HUES64 (cell line): ENCODE results near the gene YTHDF2.
A peak's percentile ranks its signal among the peaks of the same experiment; 100 is the strongest.
"Not testable (repeated sequence)": the region's sequence is repeated elsewhere in the genome, so short reads cannot be mapped to it uniquely, and the experiment has no call there.

Source experiments
- H3K27ac ChIP-seq: 2 replicates; pipeline ENCODE4 v1.7.0; 2013; ENCODE audit warnings: low read depth, low read length, inconsistent platforms
- H3K27me3 ChIP-seq: 2 replicates; pipeline ENCODE4 v1.6.1; 2013; ENCODE audit warnings: mild to moderate bottlenecking, low read length; ENCODE audit not compliant: insufficient read depth
- H3K36me3 ChIP-seq: 2 replicates; pipeline ENCODE4 v1.6.1; 2013; ENCODE audit warnings: mild to moderate bottlenecking, low read length; ENCODE audit not compliant: insufficient read depth
- H3K4me1 ChIP-seq: 2 replicates; pipeline ENCODE4 v1.6.1; 2013; ENCODE audit warnings: mild to moderate bottlenecking, low read length, moderate library complexity; ENCODE audit not compliant: insufficient read depth
- H3K4me3 ChIP-seq: 2 replicates; pipeline ENCODE4 v1.5.1; 2013; ENCODE audit warnings: mild to moderate bottlenecking, low read length, moderate library complexity
- H3K9ac ChIP-seq: 2 replicates; pipeline ENCODE4 v1.6.1; 2013; ENCODE audit warnings: mild to moderate bottlenecking, low read depth, low read length
- H3K9me3 ChIP-seq: 2 replicates; pipeline ENCODE4 v1.6.1; 2013; ENCODE audit warnings: low read depth, low read length; ENCODE audit not compliant: insufficient read depth
- WGBS: fragments of 150-250, 120-280 bp; methylation state at CpG from one replicate; pipeline ENCODE4 v1.1.7; 2013; ENCODE audit warnings: missing lambda C conversion rate; 5-methylcytosine and 5-hydroxymethylcytosine counted together

The YTHDF2 gene

DNA sequence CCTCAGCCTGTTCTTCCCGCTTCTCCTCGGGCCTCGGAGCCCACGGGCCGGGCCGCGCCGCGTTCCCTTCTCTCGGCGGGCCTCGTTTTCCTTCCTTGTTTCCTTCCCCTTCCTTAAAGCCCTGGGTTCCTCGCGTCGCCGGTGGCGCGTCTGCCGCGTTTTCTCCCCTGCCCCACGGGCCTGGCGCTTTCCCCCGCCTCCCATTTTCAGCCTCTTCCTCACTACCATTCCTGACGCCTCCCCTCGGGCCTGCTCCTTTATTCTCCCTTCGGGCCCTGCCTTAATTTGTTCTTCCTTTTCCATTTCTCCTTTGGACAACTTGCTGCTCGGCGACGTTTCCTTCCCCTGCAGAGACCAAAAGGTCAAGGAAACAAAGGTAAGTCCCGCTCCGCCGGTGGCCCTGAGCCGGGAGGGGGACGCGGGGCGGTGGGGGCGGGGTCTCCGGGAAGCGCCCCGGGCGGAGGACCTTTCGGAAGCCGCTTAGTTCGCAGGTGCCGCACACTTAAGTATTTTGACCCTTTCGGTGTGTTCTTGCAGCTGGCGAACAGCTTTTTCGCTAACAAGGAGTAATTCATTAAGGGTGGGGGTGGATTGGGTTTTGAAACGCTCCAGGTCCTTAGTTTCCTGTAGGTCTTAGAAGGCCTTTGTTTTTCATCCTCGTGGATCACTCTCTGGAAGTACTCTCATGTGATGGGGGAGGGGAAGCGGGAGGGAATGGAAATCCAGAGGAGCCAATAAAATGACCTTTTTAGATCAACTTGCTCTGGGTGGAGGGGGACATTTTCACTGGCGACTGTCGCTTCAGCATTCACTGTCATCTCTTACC lies 780 bp downstream of the YTHDF2 start:
- no peaks in the 10 kb centered on the region for H3K9me3 ChIP-seq
- peak overlapping the region; percentile 99 for H3K27ac ChIP-seq
- peak overlapping the region; percentile 98 for H3K4me3 ChIP-seq
- H3K4me1 ChIP-seq = peaks cover 30% of the 10 kb centered on the region
- under 1% methylated on average over 53 of the region's 53 CpGs for WGBS
- H3K36me3 ChIP-seq = peaks cover 47% of the 10 kb centered on the region
- H3K9ac ChIP-seq = peak overlapping the region; percentile 100
- no peaks in the 10 kb centered on the region for H3K27me3 ChIP-seq

DNA sequence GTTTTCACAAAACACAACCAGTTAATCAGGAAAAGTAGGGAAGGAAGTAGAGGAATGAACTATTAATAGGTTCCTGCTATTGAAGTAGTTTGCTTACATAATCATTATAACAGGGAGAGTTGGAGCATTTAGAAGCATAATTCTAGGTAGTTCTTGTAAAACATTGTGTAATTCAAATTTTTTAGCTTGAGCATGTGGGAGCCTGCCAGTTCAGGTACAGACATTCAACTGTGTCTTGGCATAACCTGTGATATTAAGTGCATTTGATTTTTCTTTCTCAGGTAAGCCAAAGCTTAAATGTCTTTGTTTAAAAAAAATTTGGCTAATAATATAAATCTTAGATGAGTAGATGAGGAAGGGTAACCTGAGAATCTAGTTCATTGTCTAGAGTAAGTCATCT lies 3.4 kb downstream of the YTHDF2 start:
- Histone ChIP-seq H3K36me3 (peaks cover 73% of the 10 kb centered on the region), H3K4me3 (peak overlapping the region; percentile 4; the same call in 1 of the 2 replicates)

DNA sequence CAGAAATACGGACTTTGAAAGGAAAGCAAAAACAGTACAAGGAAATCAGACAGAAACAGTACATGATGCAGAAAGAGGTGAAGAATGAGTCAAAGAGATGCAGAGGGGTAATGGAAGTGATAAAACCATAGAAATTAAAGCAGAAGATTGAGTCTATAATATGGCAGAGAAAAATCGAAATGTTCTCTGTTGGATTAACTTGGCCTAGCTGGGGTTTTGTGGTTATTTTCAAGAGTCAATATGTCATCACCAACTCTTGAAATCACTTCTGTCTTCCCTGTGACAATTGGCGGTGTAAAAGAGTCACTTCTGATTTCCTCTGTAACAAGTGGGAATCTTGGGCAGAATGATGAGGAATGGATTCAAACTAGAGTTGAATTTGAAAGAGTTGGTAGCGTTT lies 7.4 kb downstream of the YTHDF2 start:
- peak overlapping the region; percentile 8; the same call in 1 of the 2 replicates for H3K4me3 ChIP-seq
- H3K27ac ChIP-seq = no peak overlapping the region
- WGBS = 92% methylated on average over 4 of the region's 4 CpGs
- H3K4me1 ChIP-seq = peaks cover 27% of the 10 kb centered on the region
- no peaks in the 10 kb centered on the region for H3K9me3 ChIP-seq
- H3K27me3 ChIP-seq = no peaks in the 10 kb centered on the region
- peaks cover 94% of the 10 kb centered on the region for H3K36me3 ChIP-seq
- no peak overlapping the region for H3K9ac ChIP-seq

More for the DNA sequence above, 3.4 kb downstream of the YTHDF2 start:
- no peak overlapping the region for H3K9ac ChIP-seq
- peaks cover 38% of the 10 kb centered on the region for H3K4me1 ChIP-seq
- H3K27ac ChIP-seq = no peak overlapping the region
- H3K9me3 ChIP-seq = no peaks in the 10 kb centered on the region
- H3K27me3 ChIP-seq = no peaks in the 10 kb centered on the region

DNA sequence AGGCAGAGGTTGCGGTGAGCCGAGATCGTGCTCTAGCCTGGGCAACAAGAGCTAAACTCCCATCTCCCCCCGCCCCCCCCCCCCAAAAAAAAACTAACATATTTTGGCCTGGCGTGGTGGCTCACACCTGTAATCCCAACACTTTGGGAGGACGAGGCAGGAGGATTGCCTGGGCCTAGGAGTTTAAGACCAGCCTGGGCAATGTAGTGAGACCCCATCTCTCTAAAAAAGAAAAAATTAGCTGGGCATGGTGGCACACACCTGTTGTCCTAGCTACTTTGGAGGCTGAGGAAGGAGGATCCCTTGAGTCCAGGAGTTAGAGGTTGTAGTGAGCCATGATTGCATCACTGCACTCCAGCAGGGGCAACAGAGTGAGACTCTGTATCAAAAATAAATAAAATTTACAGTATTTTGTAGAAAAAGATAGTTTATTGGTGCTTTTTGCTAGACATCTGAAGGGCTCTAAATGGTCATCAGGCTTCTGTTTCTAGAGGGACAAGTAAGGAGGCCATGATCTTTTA lies 9.0 kb downstream of the YTHDF2 start:
- H3K27me3 ChIP-seq = no peaks in the 10 kb centered on the region
- no peaks in the 10 kb centered on the region for H3K9me3 ChIP-seq
- peaks cover 86% of the 10 kb centered on the region for H3K36me3 ChIP-seq
- no peak overlapping the region for H3K27ac ChIP-seq
- 94% methylated on average over 5 of the region's 6 CpGs for WGBS
- H3K9ac ChIP-seq = no peak overlapping the region
- no peak overlapping the region; the same call in 1 of the 2 replicates for H3K4me3 ChIP-seq
- peaks cover 22% of the 10 kb centered on the region for H3K4me1 ChIP-seq

DNA sequence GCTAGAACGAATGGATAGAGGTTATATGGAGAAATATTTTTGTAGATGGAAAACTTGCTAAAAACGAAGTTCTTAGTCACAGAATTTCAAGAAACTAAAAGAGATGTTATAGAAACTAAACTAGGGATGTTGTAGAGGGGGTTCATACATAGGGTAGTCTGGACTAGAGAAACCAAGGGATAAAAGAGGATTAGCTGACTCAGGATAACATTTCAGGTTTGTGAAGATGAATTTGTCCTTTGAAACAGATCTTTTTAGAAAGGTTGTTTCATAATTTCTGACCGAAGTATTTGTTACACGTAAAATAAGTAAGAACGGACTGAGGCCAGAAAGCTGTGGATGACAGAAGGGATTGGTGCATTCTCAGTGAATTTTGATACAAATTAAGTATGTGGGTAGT lies 13.6 kb downstream of the YTHDF2 start:
- Histone ChIP-seq H3K4me3 (no peak overlapping the region), H3K27ac (no peak overlapping the region), H3K9me3 (no peaks in the 10 kb centered on the region), H3K9ac (no peak overlapping the region), H3K36me3 (peaks cover 67% of the 10 kb centered on the region), H3K4me1 (peaks cover 16% of the 10 kb centered on the region), H3K27me3 (no peaks in the 10 kb centered on the region)
- 94% methylated on average over 5 of the region's 5 CpGs for WGBS

DNA sequence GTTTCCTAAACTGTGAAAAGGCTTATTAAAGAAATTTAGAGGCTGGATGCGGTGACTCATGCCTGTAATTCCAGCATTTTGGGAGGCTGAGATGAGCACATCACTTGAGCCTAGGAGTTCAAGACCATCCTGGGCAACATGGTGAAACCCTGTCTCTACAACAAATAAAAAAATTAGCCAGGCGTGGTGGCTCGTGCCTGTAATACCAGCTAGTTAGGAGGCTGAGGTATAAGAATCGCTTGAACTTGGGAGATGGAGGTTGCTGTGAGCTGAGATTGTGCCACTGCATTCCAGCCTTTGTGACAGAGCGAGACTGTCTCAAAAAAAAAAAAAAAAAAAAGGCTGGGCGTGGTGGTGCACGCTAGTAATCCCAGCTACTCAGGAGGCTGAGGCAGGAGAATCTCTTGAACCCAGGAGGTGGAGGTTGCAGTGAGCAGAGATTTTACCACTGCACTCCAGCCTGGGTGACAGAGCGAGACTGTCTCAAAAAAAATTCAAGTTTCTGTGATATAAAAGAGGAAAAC lies 14.1 kb downstream of the YTHDF2 start:
- WGBS = 94% methylated on average over 7 of the region's 8 CpGs
- not testable (repeated sequence) for H3K4me3 ChIP-seq, H3K27ac ChIP-seq, H3K9me3 ChIP-seq, H3K9ac ChIP-seq, H3K27me3 ChIP-seq
- Histone ChIP-seq H3K4me1 (peaks cover 21% of the 10 kb centered on the region), H3K36me3 (peaks cover 67% of the 10 kb centered on the region)

DNA sequence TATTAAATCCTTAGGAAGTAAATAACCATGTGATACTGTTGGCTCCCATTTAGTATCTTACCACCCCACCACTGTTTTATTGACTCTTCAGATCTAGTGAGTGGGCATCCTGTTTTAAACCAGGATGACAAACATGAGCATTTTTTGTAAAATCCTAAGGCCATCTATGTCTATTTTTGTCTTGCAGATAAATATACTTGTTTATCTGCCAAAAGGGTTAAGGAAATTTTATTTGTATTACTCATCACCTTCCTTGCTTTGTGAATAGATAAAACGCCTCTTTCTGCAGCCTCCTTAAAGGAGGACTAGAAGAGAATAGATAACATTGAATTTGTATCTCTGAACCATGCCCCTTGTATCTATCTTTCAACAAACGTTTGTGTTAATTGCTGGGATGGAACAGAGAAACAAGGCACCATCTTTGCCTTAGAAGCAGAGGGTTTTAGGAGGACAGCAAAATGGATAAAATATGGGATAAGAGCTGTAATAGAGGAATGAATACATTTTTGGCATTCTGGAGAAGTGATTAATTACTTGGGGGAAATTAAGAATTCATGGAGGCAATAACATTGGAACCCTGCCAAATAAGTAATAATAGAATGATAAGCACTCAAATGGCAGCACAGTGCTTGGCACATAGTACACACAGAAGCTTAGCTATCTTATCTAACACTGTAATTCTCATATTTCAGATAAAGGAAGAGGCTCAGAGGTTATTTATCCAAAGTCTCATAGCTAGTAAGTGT lies 14.7 kb downstream of the YTHDF2 start:
- WGBS = 67% methylated on average over 2 of the region's 2 CpGs
- Histone ChIP-seq H3K27ac (no peak overlapping the region), H3K27me3 (no peaks in the 10 kb centered on the region), H3K9me3 (no peaks in the 10 kb centered on the region), H3K4me1 (peaks cover 26% of the 10 kb centered on the region), H3K36me3 (peaks cover 67% of the 10 kb centered on the region), H3K4me3 (no peak overlapping the region), H3K9ac (no peak overlapping the region)

DNA sequence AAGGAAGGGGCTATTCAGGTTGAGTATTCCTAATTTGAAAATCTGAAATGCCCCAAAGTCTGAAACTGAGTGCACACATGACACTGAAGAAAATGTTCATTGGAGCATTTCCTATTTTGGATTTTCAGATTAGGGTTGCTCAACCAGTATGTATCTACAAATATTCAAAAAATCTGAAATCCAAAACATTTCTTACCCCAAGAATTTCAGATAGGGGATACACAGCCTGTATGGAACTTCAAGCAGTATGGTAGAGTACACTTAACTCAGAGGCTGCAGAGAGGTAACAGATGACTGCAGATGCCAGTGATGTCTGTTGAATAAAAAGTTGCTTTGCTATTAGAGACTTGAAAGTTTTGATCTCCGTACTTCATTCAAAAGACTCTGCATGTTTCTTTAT lies 19.0 kb downstream of the YTHDF2 start:
- 90% methylated on average over 1 of the region's 1 CpG for WGBS
- no peaks in the 10 kb centered on the region for H3K27me3 ChIP-seq
- peaks cover 77% of the 10 kb centered on the region for H3K36me3 ChIP-seq
- H3K4me1 ChIP-seq = peaks cover 20% of the 10 kb centered on the region
- no peaks in the 10 kb centered on the region for H3K9me3 ChIP-seq
- H3K4me3 ChIP-seq = no peak overlapping the region
- no peak overlapping the region for H3K27ac ChIP-seq
- H3K9ac ChIP-seq = no peak overlapping the region

DNA sequence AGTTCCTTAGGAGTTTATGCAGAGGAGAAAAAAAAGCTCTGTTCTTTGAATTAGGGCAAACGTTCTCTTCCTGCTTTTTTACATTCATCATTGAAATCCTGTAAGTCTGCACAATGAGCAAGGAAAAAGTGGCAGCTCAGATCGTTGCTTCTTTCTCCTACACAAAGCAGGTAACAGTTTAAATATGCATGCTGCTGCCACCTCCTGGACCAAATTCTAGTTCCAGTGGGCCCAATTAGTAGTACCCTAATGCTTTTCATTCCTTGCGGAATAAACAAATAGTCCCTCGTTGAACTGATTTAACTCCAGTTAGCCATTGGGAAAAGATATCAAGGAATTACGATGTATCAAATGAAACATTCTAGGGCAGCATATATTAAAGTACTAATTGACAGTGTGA lies 20.1 kb downstream of the YTHDF2 start:
- no peak overlapping the region for H3K9ac ChIP-seq
- peaks cover 16% of the 10 kb centered on the region for H3K4me1 ChIP-seq
- peaks cover 77% of the 10 kb centered on the region for H3K36me3 ChIP-seq

DNA sequence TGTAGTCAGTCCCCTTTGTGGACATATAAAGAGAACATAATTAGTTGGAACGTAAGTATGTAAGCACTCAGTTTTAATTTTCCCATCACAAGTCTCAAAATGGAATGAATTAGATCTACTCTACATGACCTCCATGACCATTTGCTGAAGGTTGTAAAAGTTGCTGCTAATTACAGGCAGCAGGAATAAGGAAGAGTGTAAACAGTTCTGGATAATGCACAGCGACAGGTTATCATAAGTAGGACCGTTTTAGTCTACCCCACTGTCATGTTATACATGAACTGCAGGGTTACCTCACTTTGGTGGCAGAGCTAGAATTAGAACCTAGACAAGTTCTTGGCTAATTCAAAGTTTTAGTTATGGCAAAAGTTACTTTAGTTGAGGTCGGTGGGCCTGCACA lies 21.7 kb downstream of the YTHDF2 start:
- Histone ChIP-seq H3K27ac (no peak overlapping the region), H3K4me3 (no peak overlapping the region), H3K9ac (no peak overlapping the region), H3K27me3 (no peaks in the 10 kb centered on the region), H3K4me1 (peaks cover 16% of the 10 kb centered on the region), H3K36me3 (peaks cover 76% of the 10 kb centered on the region), H3K9me3 (no peaks in the 10 kb centered on the region)
- WGBS = 96% methylated on average over 4 of the region's 4 CpGs

More for the DNA sequence above, 20.1 kb downstream of the YTHDF2 start:
- no peaks in the 10 kb centered on the region for H3K9me3 ChIP-seq
- no peak overlapping the region for H3K4me3 ChIP-seq
- H3K27ac ChIP-seq = no peak overlapping the region
- 69% methylated on average over 5 of the region's 5 CpGs for WGBS
- H3K27me3 ChIP-seq = no peaks in the 10 kb centered on the region

DNA sequence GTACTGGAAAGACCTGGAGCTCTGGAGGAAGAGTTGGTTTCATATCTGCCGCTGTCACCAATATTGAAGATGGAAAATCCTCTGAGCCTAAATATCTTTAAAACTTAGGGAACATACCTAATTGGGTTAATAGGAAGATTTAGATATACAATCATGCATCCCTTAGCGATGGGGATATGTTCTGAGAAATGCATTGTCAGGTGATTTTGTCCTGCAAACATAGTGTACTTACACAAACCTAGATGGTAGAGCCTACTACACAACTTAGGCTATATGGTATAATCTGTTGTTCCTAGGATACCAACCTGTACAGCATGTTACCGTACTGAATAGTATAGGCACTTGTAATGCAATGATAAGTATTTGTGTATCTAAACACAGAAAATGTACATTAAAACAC lies 22.5 kb downstream of the YTHDF2 start:
- Histone ChIP-seq H3K4me1 (peaks cover 16% of the 10 kb centered on the region), H3K9ac (no peak overlapping the region), H3K9me3 (no peaks in the 10 kb centered on the region), H3K27ac (no peak overlapping the region), H3K4me3 (no peak overlapping the region), H3K27me3 (no peaks in the 10 kb centered on the region), H3K36me3 (peaks cover 72% of the 10 kb centered on the region)
- 88% methylated on average over 2 of the region's 3 CpGs for WGBS
